ENCODE measurements around the gene EGF.

EGF gene

DNA sequence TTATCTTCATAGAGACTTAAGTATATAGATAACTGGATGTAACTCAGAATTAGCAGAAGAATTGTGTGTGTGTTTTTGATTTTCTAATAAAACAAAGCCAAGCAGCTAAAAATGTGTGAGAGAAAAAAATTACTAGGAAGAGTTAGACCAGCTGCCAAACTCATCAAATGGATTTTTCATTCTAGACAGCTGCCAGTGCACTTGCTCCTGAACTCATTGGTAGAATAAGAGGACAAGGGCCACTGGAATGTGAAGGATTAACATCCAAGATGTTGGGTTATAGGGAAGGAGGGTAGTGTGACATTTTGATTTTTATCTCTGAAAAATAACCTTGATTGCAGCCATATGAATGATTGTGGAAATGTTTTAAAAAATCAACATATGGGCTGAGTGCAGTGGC is 49.7 kb downstream of the EGF start:
- Histone ChIP-seq H3K9ac (ENCODE audit: low read length) (no peak overlapping the region), H3K9me3 (ENCODE audit: insufficient read depth, low read length) (no peaks in the 10 kb centered on the region), H3K27me3 (ENCODE audit: low read length) (no peaks in the 10 kb centered on the region), H2AFZ (ENCODE audit: low read depth, low read length, severe bottlenecking) (no peak overlapping the region), H3F3A (ENCODE audit: insufficient read depth) (no peaks in the 10 kb centered on the region), H3K9me2 (replicated peaks; ENCODE audit: insufficient read depth, low read length) (no peaks in the 10 kb centered on the region), H4K20me1 (ENCODE audit: low read depth, low read length) (no peaks in the 10 kb centered on the region), H3K27ac (ENCODE audit: low read depth, low read length) (no peak overlapping the region), H3K4me2 (ENCODE audit: low read depth, low read length, poor library complexity, severe bottlenecking) (no peak overlapping the region), H3K4me3 (ENCODE audit: insufficient read depth, low read length, poor library complexity, severe bottlenecking) (no peak overlapping the region), H3K36me3 (ENCODE audit: low read length) (no peaks in the 10 kb centered on the region), H3K79me2 (ENCODE audit: insufficient read depth, low read length) (no peaks in the 10 kb centered on the region)
- TF ChIP-seq, protein P1, sequence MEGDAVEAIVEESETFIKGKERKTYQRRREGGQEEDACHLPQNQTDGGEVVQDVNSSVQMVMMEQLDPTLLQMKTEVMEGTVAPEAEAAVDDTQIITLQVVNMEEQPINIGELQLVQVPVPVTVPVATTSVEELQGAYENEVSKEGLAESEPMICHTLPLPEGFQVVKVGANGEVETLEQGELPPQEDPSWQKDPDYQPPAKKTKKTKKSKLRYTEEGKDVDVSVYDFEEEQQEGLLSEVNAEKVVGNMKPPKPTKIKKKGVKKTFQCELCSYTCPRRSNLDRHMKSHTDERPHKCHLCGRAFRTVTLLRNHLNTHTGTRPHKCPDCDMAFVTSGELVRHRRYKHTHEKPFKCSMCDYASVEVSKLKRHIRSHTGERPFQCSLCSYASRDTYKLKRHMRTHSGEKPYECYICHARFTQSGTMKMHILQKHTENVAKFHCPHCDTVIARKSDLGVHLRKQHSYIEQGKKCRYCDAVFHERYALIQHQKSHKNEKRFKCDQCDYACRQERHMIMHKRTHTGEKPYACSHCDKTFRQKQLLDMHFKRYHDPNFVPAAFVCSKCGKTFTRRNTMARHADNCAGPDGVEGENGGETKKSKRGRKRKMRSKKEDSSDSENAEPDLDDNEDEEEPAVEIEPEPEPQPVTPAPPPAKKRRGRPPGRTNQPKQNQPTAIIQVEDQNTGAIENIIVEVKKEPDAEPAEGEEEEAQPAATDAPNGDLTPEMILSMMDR (IDR thresholded peaks at IDR 0.05; ENCODE audit: insufficient read depth, low read length, poor library complexity, severe bottlenecking), result no peak

DNA sequence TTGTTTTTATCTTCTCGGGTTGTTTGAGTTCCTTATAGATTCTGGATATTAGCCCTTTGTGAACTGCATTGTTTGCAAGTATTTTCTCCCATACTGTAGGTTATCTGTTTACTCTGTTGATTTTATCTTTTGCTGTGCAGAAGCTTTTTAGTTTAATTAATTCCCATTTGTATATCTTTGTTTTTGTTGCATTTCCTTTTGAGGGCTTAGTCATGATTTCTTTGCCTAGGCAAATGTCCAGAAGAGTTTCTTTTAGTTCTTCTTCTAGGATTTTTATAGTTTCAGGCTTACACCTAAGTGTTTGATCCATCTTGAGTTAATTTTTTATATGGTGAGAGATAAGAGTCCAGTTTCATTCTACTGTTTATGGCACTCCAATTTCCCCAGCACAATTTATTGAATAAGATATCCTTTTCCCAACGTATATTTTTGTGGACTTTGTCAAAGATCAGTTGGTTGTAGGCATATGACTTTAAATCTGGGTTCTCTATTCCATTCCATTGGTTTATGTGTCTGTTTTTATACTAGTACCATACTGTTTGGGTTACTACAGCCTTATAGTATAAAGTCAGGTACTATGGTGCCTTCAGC is 54.3 kb downstream of the EGF start:
- Histone ChIP-seq H3K27me3 (ENCODE audit: low read length) (no peaks in the 10 kb centered on the region), H3K4me2 (ENCODE audit: low read depth, low read length, poor library complexity, severe bottlenecking) (no peak overlapping the region), H3K9ac (ENCODE audit: low read length) (no peak overlapping the region), H2AFZ (ENCODE audit: low read depth, low read length, severe bottlenecking) (no peak overlapping the region), H3K4me3 (ENCODE audit: insufficient read depth, low read length, poor library complexity, severe bottlenecking) (no peak overlapping the region), H3F3A (ENCODE audit: insufficient read depth) (no peaks in the 10 kb centered on the region), H3K9me2 (replicated peaks; ENCODE audit: insufficient read depth, low read length) (no peaks in the 10 kb centered on the region), H3K79me2 (ENCODE audit: insufficient read depth, low read length) (no peaks in the 10 kb centered on the region), H3K27ac (ENCODE audit: low read depth, low read length) (no peak overlapping the region), H4K20me1 (ENCODE audit: low read depth, low read length) (no peaks in the 10 kb centered on the region), H3K9me3 (ENCODE audit: insufficient read depth, low read length) (no peaks in the 10 kb centered on the region), H3K36me3 (ENCODE audit: low read length) (no peaks in the 10 kb centered on the region)
- TF ChIP-seq EZH2phosphoT487 (conservative IDR thresholded peaks at IDR 0.05; ENCODE audit: low read length), result no peak

DNA sequence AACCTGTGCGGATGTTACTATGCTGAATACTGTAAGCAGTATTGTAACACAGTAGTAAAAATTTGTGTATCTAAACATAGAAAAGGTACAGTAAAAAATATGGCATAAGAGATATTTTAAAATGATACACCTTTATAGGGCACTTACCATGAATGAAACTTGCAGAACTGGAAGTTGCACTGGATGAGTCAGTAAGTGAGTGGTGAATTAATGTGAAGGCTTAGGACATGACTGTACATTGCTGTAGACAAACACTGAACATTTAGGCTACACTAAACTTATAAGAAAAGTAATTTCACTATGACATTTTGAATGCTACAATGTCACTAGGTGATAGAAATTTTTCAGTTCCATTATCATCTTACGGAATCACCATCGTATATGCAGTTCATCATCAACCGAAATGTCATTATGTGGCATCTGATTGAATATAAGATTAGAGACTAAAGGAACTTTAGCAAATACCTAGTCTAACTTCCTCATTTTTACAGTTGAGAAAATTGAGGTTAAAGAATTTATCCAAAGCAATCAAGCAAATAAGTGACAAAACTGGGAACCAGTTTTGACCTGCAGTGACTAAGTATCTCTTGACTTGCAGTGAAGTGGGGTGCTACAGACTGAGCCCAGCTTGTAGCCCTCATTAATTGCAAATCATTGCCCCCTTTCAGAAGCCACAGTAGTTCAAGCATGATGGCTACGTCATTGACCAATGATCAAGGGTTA is 55.3 kb downstream of the EGF start:
- Histone ChIP-seq H3F3A (ENCODE audit: insufficient read depth) (no peaks in the 10 kb centered on the region), H3K9ac (ENCODE audit: low read length) (no peak overlapping the region), H3K4me2 (ENCODE audit: low read depth, low read length, poor library complexity, severe bottlenecking) (no peak overlapping the region), H3K9me2 (replicated peaks; ENCODE audit: insufficient read depth, low read length) (no peaks in the 10 kb centered on the region), H3K79me2 (ENCODE audit: insufficient read depth, low read length) (no peaks in the 10 kb centered on the region), H3K27me3 (ENCODE audit: low read length) (no peaks in the 10 kb centered on the region), H2AFZ (ENCODE audit: low read depth, low read length, severe bottlenecking) (no peak overlapping the region), H3K4me3 (ENCODE audit: insufficient read depth, low read length, poor library complexity, severe bottlenecking) (no peak overlapping the region), H3K9me3 (ENCODE audit: insufficient read depth, low read length) (no peaks in the 10 kb centered on the region), H3K27ac (ENCODE audit: low read depth, low read length) (no peak overlapping the region), H3K36me3 (ENCODE audit: low read length) (no peaks in the 10 kb centered on the region), H4K20me1 (ENCODE audit: low read depth, low read length) (no peaks in the 10 kb centered on the region)
- TF ChIP-seq, protein P1 (IDR thresholded peaks at IDR 0.05; ENCODE audit: insufficient read depth, low read length, poor library complexity, severe bottlenecking), result no peak
- TF ChIP-seq EZH2phosphoT487 (conservative IDR thresholded peaks at IDR 0.05; ENCODE audit: low read length), result no peak

GRCh38 chr4:109969087-109969486 is 56.4 kb downstream of the EGF start:
- Histone ChIP-seq H3K4me2 (ENCODE audit: low read depth, low read length, poor library complexity, severe bottlenecking) (no peak overlapping the region), H3K27ac (ENCODE audit: low read depth, low read length) (no peak overlapping the region), H2AFZ (ENCODE audit: low read depth, low read length, severe bottlenecking) (no peak overlapping the region), H3F3A (ENCODE audit: insufficient read depth) (no peaks in the 10 kb centered on the region), H3K9me2 (replicated peaks; ENCODE audit: insufficient read depth, low read length) (no peaks in the 10 kb centered on the region), H3K9me3 (ENCODE audit: insufficient read depth, low read length) (no peaks in the 10 kb centered on the region), H3K36me3 (ENCODE audit: low read length) (no peaks in the 10 kb centered on the region), H3K9ac (ENCODE audit: low read length) (no peak overlapping the region), H3K4me3 (ENCODE audit: insufficient read depth, low read length, poor library complexity, severe bottlenecking) (no peak overlapping the region), H4K20me1 (ENCODE audit: low read depth, low read length) (no peaks in the 10 kb centered on the region), H3K79me2 (ENCODE audit: insufficient read depth, low read length) (no peaks in the 10 kb centered on the region), H3K27me3 (ENCODE audit: low read length) (no peaks in the 10 kb centered on the region)
- no peak for TF ChIP-seq EZH2phosphoT487 (conservative IDR thresholded peaks at IDR 0.05; ENCODE audit: low read length)
- TF ChIP-seq, protein P1 (IDR thresholded peaks at IDR 0.05; ENCODE audit: insufficient read depth, low read length, poor library complexity, severe bottlenecking), result no peak

Data from SU-DHL-6 (cell line).